RWPE2 (cell line): ENCODE data around the gene PRC1.

ENCODE experiments used
- ATAC-seq: fragments of 200-7000 bp; cut with Tn5 transposase; 3 replicates; pipeline ENCODE4 v1.9.1; 2021; ENCODE audit warnings: low read depth
- DNase-seq: peaks from one replicate; pipeline ENCODE4 v3.0.0-alpha.2; 2020; ENCODE audit warnings: low spot score
- H3K27ac ChIP-seq: fragments of 450-650 bp; 2 replicates; pipeline ENCODE4 v1.5.1; 2017; ENCODE audit warnings: mild to moderate bottlenecking; ENCODE audit not compliant: poor library complexity, severe bottlenecking
- H3K27me3 ChIP-seq: fragments of 250-450 bp; sonication (Bioruptor Pico); 2 replicates; pipeline ENCODE4 v1.5.1; 2021; ENCODE audit warnings: mild to moderate bottlenecking, moderate library complexity; ENCODE audit not compliant: insufficient read depth, poor library complexity, severe bottlenecking
- H3K36me3 ChIP-seq: fragments of 250-450 bp; sonication (Bioruptor Pico); 2 replicates; pipeline ENCODE4 v1.5.1; 2020; ENCODE audit warnings: low read depth, mild to moderate bottlenecking, moderate library complexity
- H3K4me1 ChIP-seq: fragments of 250-450 bp; sonication (Bioruptor Pico); 2 replicates; pipeline ENCODE4 v1.5.1; 2021; ENCODE audit warnings: mild to moderate bottlenecking, moderate library complexity; ENCODE audit not compliant: insufficient read depth, poor library complexity, severe bottlenecking
- H3K4me3 ChIP-seq: fragments of 250-450 bp; sonication (Bioruptor Pico); 2 replicates; pipeline ENCODE4 v1.5.1; 2021; ENCODE audit warnings: mild to moderate bottlenecking, moderate library complexity; ENCODE audit not compliant: severe bottlenecking
- H3K9me3 ChIP-seq: fragments of 250-450 bp; sonication (Bioruptor Pico); 2 replicates; pipeline ENCODE4 v1.5.1; 2021; ENCODE audit warnings: mild to moderate bottlenecking, moderate library complexity; ENCODE audit not compliant: severe bottlenecking
- TF ChIP-seq, protein P1 (sequence below): fragments of 450-650 bp; IDR thresholded peaks from one replicate; pipeline ENCODE4 v1.5.1; 2017; ENCODE audit warnings: mild to moderate bottlenecking, moderate library complexity; ENCODE audit not compliant: poor library complexity, severe bottlenecking

Gene PRC1

DNA sequence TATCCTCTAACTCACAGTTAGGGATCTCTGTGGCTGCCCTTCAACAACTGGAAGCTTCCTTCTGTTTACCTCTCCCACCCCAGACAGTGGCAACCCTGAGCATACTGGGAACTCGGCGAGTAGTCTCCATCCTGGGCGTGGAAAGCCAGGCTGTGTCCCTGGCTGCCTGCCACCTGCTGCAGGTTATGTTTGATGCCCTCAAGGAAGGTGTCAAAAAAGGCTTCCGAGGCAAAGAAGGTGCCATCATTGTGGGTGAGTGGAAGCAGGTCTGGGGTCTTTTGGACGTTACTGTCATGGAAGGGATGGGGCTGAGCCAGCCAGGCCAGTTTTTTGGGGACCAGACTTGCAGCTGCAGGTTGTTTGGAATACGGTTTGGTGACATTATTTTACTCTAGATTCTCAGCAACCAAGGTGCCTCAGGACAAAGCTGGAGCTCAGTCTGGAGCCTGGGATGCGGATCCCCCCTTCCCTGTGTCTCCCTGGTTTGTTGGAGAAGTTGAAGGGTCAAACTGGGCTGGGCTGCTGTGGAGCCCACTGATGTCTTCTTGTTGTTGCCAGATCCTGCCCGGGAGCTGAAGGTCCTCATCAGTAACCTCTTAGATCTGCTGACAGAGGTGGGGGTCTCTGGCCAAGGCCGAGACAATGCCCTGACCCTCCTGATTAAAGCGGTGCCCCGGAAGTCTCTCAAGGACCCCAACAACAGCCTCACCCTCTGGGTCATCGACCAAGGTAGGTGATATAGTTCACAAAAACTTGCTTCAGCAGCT is 51.8 kb downstream of the PRC1 start:
- Histone ChIP-seq H3K9me3 (no peaks in the 10 kb centered on the region), H3K27me3 (no peaks in the 10 kb centered on the region), H3K36me3 (peaks cover 96% of the 10 kb centered on the region), H3K4me3 (no peak overlapping the region), H3K4me1 (no peaks in the 10 kb centered on the region), H3K27ac (no peak overlapping the region)
- no peak for ATAC-seq
- no peak for DNase-seq
- TF ChIP-seq, protein P1, sequence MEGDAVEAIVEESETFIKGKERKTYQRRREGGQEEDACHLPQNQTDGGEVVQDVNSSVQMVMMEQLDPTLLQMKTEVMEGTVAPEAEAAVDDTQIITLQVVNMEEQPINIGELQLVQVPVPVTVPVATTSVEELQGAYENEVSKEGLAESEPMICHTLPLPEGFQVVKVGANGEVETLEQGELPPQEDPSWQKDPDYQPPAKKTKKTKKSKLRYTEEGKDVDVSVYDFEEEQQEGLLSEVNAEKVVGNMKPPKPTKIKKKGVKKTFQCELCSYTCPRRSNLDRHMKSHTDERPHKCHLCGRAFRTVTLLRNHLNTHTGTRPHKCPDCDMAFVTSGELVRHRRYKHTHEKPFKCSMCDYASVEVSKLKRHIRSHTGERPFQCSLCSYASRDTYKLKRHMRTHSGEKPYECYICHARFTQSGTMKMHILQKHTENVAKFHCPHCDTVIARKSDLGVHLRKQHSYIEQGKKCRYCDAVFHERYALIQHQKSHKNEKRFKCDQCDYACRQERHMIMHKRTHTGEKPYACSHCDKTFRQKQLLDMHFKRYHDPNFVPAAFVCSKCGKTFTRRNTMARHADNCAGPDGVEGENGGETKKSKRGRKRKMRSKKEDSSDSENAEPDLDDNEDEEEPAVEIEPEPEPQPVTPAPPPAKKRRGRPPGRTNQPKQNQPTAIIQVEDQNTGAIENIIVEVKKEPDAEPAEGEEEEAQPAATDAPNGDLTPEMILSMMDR = no peak

DNA sequence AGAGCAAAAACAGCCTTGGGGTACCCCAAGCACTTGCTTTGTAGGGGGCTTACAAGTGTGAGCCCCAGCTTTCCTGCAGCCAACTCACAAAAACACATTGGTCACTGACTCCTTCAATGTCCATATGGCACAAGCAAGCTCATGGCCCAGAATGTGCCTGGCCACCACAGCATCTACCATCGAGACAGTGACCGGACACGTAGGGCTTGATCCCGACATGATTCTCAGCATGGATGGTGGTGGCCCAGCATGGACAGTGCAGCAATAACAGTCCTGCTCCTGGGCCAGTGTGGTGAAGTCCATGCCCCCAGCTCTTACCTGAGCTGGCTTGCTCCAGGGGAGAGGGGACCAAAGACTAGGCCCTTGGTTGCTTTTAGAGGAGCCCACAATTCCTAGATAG is 53.3 kb downstream of the PRC1 start:
- no peak for ATAC-seq
- Histone ChIP-seq H3K27ac (no peak overlapping the region), H3K4me3 (no peak overlapping the region), H3K9me3 (no peaks in the 10 kb centered on the region), H3K4me1 (no peaks in the 10 kb centered on the region), H3K36me3 (peaks cover 96% of the 10 kb centered on the region), H3K27me3 (no peaks in the 10 kb centered on the region)
- TF ChIP-seq, protein P1 = no peak
- DNase-seq = no peak

DNA sequence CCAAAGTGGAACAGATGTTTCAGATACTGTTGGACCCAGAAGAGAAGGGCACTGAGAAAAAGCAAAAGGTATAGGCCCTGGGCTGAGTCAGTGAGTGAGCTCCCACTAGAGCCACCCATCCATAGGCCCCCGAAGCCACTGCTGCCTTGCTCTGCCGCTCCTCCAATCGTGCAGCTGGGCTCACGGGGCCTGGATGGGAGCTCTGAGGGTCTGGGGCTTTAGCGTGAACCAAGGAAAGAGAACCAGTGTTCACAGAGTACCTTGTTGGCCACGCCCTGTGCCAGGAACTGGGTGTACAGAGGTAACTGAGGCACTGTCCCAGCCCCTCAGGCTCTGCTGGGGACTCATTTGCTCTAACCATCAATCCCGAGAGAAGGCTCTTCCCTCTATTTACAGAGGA is 54.6 kb downstream of the PRC1 start:
- DNase-seq (no peak), ATAC-seq (no peak)
- H3K9me3 ChIP-seq = no peaks in the 10 kb centered on the region
- TF ChIP-seq, protein P1 = no peak
- H3K27me3 ChIP-seq = no peaks in the 10 kb centered on the region
- no peak overlapping the region for H3K4me3 ChIP-seq
- peaks cover 84% of the 10 kb centered on the region for H3K36me3 ChIP-seq
- H3K4me1 ChIP-seq = no peaks in the 10 kb centered on the region
- H3K27ac ChIP-seq = no peak overlapping the region

DNA sequence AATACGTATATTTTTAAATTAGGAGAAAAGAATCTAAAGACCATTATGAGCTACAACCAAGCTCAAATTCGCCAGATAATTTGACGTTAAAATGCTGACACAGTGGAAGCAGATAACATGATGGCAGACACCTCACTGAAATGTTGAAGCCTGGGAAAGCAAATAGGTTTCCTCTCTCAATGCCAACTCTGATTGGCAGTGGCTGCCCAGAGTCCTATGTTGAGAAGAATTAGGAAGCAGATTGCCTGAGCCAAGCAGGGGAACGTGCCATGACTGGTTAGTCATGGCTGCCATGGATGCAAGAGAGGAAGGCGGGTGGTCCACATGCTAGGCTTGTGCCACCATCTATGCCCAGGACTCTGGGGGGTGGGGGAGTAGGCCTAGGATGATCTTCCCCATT is 56.1 kb downstream of the PRC1 start:
- Histone ChIP-seq H3K36me3 (peaks cover 70% of the 10 kb centered on the region), H3K27me3 (no peaks in the 10 kb centered on the region), H3K4me3 (no peak overlapping the region), H3K27ac (no peak overlapping the region), H3K4me1 (no peaks in the 10 kb centered on the region), H3K9me3 (no peaks in the 10 kb centered on the region)
- TF ChIP-seq, protein P1 = no peak
- no peak for ATAC-seq
- no peak for DNase-seq

DNA sequence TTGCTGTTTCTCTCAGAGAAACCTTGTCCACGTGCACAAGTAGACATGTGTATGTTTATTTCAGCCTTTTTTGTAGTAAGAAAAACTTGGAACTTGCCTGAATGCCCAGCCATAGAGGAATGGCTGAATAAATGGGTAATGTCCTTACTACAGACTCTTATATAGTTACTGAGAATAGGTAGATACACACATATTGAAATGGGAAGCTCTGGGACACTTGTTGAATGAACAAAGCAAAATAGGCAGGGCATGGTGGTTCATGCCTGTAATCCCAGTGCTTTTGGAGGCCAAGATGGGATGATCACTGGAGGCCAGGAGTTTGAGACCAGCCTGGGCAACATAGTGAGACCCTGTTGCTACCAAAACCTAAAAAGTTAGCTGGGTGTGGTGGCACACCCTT is 57.5 kb downstream of the PRC1 start:
- Histone ChIP-seq H3K27ac (no peak overlapping the region), H3K9me3 (no peaks in the 10 kb centered on the region), H3K4me3 (no peak overlapping the region), H3K36me3 (peaks cover 57% of the 10 kb centered on the region), H3K27me3 (no peaks in the 10 kb centered on the region), H3K4me1 (no peaks in the 10 kb centered on the region)
- TF ChIP-seq, protein P1 = no peak
- ATAC-seq (no peak), DNase-seq (no peak)
